GM18508 (cell line): ENCODE measurements around the gene CXCR3.
"Not testable (repeated sequence)": the region's sequence is repeated elsewhere in the genome, so short reads cannot be mapped to it uniquely, and the experiment has no call there.

Source experiments
- ATAC-seq: cut with Tn5 transposase; IDR thresholded peaks from one replicate; pipeline ENCODE4 v1.9.1; 2021; ENCODE audit warnings: moderate number of reproducible peaks; ENCODE audit not compliant: insufficient read depth, unreplicated experiment

Gene CXCR3

DNA sequence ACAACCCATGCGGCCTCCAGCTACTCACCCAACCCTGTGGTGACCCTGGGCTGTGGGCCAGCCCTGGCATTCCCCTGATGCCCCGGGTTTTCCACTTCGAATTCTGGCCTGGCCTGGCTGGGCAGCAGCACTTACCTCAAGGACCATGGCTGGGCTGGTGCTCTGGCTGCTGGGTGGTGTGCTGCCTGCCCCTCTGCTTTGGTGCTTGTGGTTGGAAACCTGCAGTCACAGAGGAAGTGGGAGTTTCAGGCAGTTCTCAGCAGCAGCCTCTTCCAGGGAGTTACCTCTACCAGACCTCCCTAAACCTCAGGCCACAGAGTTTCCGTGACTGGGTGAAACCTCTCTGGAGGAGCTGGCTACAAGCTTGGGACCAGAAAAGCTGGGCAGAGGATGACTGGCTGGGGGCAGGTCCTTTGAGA lies at the start of gene CXCR3:
Gene CXCR3 (minus strand): TSS at position 209 of the 419 bp plus-strand sequence. CDS start 62 bp downstream, at position 147.
- no peak for ATAC-seq

DNA sequence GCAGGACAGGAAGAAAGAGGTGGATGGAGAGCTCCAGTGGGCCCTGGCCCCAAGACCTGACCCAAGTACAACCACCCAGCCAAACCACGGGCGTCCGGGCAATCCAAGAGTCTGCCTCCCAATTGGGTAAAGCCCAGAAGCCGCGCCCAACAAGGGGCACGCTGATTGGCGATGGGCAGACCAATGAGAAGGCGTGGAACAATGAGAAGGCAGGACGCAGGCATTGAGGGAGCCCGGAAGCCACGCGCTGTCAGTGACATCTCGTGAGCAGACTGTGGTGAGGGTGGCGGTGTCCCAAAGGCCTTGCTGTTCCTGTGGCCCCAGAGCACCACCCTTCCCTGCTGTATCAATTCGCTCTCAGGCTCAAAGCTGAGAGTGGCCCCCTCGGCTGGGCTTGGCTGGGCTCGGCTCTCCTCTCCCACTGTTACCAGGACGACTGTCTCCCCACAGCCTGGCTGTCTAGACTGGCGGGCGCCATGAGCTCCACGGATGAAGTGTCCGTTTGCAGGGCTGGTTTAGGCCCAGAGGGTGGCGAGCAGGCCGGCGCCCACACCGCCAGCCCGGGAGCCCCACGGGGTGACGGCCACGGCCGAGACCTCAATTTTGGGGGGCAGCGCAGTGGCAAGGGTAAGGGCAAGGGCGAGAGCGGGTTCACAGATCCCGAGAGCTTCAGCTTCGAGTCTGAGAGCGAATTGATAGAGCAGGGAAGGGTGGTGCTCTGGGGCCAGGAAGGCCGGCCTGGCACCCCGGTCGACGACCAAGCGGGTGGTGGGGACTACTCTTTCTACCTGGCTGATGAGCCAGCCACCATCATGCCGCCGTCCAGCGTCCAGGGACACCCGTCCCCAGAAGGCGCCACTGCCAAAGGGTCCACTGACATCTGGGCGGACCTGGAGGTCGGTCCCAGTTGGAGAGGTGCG lies 49.3 kb upstream of the CXCR3 start, which contains the start of gene LOC101059915:
Gene LOC101059915 (plus strand): TSS at position 219 of the 920 bp plus-strand sequence.
- ATAC-seq: no peak

DNA sequence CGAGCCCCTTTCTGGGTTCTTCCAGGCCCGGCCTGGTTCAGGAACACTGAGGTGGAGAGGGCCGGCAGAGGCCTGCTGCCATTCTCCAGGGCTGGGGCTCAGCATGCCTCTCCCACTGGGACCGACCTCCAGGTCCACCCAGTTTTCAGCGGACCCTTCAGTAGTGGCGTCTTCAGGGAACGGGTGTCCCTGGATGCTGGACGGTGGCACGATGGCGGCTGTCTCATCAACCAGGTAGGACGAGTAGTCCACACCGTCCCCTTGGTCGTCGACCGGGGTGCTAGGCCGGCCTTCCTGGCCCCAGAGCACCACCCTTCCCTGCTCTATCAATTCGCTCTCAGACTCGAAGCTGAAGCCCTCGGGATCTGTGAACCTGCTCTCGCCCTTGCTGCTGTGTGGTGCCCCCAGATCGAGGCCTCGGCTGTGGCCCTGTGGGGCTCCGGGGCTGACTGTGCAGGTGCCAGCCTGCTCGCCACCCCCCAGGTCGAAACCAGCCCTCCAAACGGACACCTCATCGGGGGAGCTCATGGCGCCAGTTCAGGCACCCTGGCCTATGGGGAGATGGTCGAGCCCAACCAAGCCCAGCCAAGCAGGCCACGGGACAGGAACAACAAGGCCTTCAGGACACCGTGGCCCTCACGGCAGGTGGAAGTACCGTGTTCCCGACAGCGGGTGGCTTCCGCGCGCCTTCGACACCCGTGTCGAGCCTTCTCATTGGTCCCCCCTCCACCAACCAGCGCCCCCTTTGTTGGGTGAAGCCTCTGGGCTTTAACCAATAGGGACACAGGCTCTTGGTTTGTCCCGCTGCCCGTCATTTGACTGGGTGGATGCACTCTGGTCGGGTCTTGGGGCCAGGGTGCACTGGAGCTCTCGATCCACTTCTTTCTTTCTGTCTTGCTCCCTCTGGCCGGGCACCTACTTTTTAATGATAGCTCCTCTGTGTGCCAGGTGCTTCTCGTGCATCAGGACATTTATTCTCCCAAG lies 48.2 kb upstream of the CXCR3 start:
- no peak for ATAC-seq

DNA sequence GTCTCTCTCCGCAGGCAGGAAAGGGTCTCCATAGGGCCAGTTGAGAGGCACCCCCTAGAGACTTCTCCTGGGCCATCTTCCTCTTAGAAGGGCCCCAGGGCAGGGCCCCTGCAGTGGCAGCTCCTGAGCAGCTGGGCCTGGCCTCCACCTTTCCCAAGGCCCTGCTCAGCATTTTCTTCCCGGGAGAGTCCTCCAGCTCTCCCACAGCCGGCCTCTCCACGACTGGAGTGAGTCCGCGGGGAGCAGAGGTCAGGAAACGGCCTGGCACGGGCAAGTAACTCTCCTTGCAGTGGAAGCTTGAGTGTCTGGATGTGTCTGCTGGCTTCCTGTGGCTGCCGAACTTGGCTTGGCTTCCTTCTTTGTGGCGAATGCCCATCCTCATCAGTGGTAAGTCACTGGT lies 47.4 kb upstream of the CXCR3 start:
- ATAC-seq: no peak

DNA sequence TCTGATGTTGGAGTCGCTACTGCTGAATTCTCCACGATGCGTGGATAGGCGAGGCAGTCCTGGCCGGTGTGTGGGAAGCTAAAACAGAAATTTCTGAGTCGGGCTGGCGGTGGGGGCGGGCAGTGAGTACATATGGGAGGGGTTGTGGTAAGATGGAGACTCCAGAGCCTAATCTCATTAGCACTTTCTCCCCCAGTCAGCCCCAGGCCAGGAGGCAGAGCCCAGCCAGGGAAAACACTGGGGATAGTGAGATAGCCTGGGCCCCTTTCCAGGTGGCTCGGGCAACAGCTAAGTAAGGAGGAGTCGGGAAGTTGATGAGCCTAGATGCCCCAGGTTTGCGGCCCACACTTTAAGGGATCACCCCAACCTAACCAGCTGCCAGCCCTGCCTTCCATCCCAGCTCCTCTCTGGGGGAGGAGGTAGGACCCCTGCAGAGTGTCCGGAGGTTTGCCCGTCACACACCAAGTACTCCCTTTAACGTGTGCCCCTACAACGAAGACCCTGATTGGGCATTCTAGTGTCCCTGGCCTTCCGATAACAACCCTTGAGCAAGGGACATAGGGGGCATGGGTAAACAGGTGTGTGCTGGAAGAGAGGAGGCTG lies 46.7 kb upstream of the CXCR3 start:
- no peak for ATAC-seq

DNA sequence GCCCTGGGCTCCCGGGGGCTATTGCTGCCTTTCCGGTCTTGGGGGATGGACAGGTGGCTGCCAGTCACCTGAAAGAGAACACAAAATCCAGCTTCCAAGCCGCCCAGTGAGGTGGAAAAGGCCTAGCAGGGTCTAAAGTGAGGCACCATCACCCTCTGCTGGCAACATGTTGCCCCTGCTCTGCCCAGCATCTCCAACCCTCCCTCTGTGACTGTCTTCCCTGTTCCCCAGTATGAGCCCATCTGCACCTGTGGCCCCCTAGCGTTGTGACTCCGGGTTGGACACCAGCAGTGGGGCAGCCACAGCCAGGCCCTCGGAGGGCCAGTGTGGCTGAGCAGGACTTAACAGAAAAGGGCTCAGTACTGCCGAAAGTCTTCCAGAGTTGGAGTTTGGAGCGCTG lies 45.9 kb upstream of the CXCR3 start:
- ATAC-seq: not testable (repeated sequence)

DNA sequence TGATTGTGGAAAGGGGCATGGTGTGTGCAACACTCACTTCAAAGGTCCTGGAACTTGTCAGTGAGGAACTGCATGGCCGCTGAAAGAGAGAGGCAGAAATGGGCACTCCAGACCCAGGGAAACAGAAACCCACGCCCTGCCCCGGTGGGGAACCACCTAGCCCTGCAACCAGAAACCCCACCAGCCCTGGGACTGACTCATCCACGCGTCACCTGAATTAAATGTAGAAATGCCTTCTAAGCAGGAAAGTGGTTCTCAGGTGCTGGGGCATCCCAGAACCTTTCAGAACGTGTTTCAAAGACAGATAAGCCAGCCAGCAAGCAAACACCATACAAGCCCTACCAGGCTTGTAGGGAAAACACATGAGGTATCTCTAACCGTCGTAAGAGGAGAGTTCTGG lies 44.9 kb upstream of the CXCR3 start:
- ATAC-seq: not testable (repeated sequence)

DNA sequence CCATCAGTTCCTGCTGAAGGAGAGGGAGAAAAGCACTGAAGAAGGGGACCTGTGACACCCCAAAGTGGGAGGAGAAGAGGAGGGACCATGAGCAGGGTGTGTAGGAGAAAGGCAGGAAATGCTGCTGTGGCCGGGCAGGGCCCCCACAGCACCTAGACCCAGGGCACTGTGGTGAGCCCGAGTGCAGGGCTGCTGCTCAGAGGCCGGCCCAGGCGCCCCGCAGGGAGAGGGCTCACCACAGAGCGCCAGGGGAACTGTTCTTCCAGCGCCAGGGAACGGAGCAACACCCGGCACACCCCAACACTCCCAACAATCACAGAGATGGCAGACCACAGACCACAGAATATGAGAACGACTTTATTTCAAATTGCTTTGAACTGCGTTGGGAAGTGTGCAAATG lies 44.3 kb upstream of the CXCR3 start:
- not testable (repeated sequence) for ATAC-seq

DNA sequence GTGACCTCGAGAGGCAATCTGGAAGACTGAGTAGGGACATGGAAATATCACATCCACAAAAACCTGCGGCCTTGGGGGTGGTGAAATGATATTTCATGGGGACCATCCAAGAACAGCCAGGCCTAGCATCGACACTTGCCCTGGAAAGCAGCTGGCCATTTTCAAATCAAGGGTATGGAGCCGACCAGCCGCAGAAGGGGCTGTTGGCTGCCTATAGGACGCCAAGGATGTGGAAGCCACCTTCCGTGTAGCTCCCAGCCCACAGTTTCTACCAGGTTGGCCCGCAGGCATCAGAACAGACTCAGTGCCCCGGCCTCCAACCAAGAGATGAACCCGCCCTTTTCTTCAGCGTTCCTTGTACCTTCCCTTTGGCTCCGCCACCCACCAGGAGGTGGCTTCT lies 43.6 kb upstream of the CXCR3 start:
- no peak for ATAC-seq

DNA sequence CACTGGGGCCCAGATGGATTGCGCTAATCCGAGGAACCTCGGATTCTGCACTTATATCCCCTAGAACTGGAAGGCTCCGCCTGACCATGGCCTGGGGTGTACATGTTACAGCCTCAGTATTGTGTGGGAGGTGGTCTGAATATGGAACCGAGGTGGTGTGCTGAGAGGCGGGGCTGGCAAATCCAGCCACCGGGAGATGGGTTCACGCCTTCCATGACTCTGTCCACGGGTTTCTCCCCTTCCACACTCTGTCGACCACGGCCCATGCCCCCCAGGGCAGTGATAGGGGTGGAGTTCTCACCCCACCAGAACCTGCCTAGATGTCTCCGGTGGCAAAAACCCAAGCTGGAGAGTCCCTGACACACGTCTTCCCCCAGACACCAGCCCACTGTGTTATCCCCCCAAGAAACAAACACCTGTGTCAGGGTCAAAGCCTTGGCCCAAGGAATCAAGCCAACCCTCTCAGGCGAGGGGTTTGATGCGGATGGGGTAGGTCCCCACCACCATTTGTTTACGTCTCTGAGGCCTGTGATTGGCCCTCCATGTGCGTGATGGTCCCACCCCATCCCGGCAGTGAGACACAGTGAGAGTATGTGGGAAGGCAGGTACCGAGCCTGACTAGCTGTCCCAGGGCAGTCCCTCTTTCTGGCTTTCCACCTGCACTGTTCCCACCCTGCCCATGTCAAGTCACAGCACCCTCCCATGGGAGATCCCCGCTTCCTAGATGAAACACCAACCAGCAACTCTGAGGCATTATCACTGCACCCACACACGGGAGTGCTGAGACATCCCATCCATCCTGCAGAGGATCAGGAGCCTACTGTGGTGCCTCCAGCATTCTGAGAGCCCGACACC lies 42.5 kb upstream of the CXCR3 start:
- no peak for ATAC-seq

DNA sequence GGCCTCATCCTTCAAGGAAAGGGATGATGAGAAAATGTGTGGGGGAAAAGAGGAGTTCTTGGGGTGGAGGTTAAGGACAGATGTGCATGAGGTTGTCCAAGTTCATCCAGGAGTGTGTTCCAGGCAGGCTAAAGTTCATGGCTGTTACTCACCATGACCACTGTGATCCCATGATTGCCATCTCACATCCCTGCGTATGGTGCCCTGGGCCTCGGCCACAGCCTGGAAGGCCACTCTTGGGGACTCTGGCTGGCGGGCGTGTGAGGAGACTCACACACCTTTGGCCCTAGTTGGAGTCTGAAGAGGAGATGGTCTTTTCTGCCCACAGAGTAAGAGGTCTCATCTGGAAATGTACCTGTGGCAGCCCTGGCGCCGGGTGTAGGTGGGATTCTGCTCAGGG lies 41.6 kb upstream of the CXCR3 start:
- no peak for ATAC-seq

DNA sequence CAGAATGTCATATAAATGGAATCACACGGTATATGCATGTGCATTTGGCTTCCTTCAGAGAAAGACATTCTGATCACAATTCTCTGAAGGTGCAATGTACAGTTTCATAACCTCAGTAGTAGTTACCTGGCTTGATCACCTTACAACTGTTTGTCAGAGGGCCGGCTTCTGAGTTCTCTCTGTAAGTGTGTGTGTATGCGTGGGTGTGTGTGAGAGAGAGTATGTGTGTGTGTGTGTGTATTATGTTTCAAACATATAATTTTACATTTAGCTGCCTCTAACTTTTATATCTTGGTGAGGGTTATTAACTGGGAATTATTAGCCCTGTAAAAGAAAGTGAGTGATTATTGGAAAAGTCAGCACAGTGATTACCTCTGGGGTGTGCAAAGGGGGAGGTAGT lies 41.0 kb upstream of the CXCR3 start:
- no peak for ATAC-seq

DNA sequence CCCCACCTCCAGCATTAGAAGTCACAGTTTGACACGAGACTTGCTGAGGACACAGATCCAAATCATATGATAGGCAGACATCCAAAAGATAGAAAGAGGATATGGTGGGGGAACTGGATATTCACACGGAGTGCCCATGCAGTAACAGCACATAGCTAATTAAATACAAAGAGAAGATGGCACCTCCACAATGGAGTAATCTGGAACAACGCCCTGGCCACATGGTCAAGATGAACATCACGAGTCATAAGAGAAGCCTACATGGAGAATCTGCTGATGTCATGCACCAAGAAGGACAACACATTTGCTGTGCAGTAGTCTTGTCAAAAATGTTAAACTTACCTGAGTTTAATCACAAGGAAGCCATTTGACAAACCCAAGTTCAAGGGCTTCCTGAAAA lies 39.0 kb upstream of the CXCR3 start:
- no peak for ATAC-seq

DNA sequence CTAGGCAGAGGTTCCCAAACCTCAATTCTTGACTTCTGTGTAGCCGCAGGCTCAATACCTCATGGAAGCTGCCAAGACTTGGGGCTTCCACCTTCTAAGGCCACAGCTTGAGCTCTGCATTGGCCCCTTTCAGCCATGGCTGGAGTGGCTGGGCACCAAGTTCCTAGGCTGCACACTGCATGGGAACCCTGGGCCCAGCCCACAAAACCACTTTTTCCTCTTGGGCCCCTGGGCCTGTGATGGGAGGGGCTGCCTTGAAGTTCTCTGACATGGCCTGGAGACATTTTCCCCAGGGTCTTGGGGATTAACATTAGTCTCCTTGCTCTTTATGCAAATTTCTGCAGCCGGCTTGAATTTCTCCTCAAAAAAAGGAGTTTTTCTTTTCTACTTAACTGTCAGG lies 35.0 kb upstream of the CXCR3 start:
- no peak for ATAC-seq

DNA sequence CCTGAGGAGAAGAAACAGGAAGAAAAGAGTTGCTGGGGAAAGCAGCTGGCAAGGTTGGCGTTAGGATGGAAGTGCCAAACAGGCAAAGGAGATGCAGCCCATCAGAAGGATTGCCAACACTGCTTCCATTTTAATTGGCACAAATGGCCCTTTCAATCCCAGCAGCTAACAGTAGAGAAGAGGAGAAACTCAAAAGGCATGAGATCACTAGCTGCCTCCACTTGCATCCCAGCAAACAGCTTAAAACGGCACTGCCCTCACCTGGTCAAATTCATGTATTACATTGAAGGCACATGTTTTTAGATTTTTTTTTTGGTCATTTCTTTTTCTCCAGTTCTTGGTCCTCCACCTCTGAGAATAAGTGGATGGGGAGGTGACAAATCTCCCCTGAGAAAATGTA lies 34.1 kb upstream of the CXCR3 start:
- ATAC-seq: no peak

DNA sequence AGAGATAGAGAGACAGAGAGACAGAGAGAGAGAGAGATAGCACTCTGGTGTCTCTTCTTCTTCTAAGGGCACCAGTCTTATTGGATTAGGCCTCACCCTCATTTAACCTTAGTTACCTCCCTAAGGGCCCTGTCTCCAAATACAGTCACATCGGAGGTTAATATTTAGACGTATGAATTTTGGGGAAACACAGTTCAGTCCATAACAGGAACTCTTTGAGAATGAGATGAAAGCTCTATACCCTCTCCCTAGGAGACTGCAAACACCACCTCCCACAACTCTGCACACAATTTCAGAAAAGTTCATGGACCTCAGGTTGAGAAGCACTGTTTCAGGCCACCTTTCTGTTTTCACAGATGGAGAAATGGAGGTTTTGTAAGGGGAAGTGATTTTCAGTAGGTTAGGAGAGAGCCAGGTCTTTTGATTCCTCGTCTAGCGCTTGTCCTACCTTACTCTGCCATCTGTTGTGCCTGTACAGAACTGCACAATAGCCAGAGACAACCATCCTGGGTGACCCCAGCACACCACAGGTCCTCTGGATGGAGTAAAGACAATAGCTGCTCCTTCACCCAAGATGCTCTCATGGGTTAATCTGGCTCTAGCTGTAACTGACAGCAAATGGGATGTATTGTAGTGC lies 32.1 kb upstream of the CXCR3 start:
- no peak for ATAC-seq

DNA sequence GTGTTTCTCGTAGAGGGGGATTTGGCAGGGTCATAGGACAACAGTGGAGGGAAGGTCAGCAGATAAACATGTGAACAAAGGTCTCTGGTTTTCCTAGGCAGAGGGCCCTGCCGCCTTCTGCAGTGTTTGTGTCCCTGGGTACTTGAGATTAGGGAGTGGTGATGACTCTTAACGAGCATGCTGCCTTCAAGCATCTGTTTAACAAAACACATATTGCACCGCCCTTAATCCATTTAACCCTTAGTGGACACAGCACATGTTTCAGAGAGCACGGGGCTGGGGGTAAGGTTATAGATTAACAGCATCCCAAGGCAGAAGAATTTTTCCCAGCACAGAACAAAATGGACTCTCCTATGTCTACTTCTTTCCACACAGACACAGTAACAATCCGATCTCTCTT lies 26.1 kb upstream of the CXCR3 start:
- not testable (repeated sequence) for ATAC-seq

DNA sequence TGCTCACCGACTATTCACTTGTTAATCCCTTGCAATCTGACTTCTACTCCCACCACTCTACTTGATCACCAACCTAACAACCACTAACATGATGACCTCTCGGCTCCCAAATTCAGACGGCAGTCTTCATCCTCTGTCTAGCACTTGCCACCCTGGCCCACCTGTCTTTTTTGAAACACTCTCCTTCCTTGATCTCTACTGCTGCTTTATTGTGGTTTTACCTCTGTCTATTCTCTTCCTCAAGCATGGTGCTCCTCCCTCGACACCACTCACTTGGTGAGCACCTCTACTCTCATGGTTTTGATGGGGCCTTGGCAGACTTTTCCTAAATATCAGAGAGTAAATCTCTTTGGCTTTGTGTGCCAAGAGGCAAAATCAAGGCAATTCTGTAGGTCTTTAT lies 21.7 kb upstream of the CXCR3 start:
- no peak for ATAC-seq

DNA sequence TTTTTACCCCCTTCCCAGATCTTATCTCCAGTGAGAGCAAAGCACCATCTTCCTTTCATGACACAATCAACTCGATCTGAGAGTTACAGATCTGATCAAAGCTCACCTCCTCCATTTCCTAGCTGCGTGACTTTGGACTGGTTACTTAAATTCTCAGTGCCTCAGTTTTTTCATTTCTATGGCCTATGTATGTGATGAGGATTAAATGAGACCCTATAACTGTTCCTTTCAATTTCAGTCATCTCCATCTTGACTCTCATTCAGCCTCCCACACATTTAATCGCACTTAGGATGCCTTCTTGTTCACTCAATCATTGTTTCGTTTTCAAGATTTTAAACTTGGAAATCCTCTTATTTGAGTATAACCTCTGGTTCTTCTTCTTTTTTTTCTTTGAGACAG lies 20.1 kb upstream of the CXCR3 start:
- no peak for ATAC-seq
